Gastroesophageal sphincter (tissue), 3 donors: ENCODE measurements around the gene ZDHHC20.

ENCODE experiments used
- POLR2A ChIP-seq, 2 donors: fragments of 450-650 bp; IDR thresholded peaks; one replicate each; pipeline ENCODE4 v1.6.1; 2017; ENCODE audit warnings: antibody characterized with exemption in 2 of 2, mild to moderate bottlenecking in 2 of 2, moderate library complexity in 1 of 2
- TF ChIP-seq, protein P1 (sequence below), 4 experiments: fragments of 200-600 bp in 2 of 4; fragments of 450-650 bp in 2 of 4; sonication (generic) in 1 of 4; IDR thresholded peaks; one replicate each; pipeline ENCODE4 v1.5.1; 2017 to 2019; ENCODE audit warnings: antibody characterized with exemption in 4 of 4, mild to moderate bottlenecking in 2 of 4, moderate library complexity in 2 of 4

DNA sequence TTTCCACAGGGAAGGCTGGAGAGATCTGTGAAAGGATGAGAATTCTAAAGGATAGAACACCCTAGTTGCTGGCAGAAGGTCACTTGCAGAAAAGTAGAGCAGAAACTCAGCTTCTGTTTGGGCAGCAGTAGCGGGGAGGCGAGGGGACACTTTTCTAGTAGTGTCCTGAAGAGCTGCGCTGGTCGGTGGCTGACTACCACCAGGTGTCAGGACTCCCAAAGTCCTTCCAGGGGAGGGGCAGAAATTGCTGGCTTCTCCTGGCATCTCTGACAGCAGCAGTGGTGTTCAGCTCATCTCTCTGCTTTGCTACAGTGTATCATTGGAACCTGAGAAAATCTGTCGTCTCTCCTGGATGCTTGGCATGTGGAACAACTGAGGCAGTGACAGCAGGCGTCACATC is 120.9 kb downstream of the ZDHHC20 start:
- TF ChIP-seq, protein P1, sequence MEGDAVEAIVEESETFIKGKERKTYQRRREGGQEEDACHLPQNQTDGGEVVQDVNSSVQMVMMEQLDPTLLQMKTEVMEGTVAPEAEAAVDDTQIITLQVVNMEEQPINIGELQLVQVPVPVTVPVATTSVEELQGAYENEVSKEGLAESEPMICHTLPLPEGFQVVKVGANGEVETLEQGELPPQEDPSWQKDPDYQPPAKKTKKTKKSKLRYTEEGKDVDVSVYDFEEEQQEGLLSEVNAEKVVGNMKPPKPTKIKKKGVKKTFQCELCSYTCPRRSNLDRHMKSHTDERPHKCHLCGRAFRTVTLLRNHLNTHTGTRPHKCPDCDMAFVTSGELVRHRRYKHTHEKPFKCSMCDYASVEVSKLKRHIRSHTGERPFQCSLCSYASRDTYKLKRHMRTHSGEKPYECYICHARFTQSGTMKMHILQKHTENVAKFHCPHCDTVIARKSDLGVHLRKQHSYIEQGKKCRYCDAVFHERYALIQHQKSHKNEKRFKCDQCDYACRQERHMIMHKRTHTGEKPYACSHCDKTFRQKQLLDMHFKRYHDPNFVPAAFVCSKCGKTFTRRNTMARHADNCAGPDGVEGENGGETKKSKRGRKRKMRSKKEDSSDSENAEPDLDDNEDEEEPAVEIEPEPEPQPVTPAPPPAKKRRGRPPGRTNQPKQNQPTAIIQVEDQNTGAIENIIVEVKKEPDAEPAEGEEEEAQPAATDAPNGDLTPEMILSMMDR (IDR thresholded peaks at IDR 0.05) = no peak
- TF ChIP-seq POLR2A (IDR thresholded peaks at IDR 0.05) = no peak
